Endothelial cell of umbilical vein (primary cell): ENCODE measurements around the gene SLC12A4. TPM values are rescaled to one million over a fixed set of nuclear protein-coding genes. Genes with fewer than 3 reads are reported as not detected.

Experiments
- BruUV-seq: library from RNA; stranded (reverse); fragments of 400-500 nt; replicated peaks from 2 replicates; lab custom pipeline; 2021; lab: Mats Ljungman, UMichigan
- CTCF ChIA-PET: fragments of 300-600, 350-600 bp; sonication (Branson Sonifier 250); formaldehyde crosslinking; loops from one replicate; lab custom pipeline; 2021; ENCODE audit warnings: antibody characterized with exemption, inconsistent platforms; lab: Charles Lee
- POLR2A ChIA-PET: fragments of 300-600, 350-600 bp; sonication (Branson Sonifier 250); formaldehyde crosslinking; loops from one replicate; lab custom pipeline; 2021; ENCODE audit warnings: antibody characterized with exemption, inconsistent platforms; lab: Charles Lee
- DNase-seq: peaks from one replicate; pipeline ENCODE4 v3.0.0-alpha.2; 2011; ENCODE audit warnings: low read depth, low spot score
- FAIRE-seq: peaks from 2 replicates; lab custom pipeline; 2011; peaks lifted over from hg19 to GRCh38; lab: Jason Lieb, UNC
- H2AFZ ChIP-seq: 2 replicates; pipeline ENCODE4 v1.6.0; 2012; ENCODE audit warnings: low read depth, low read length, control low read depth, inconsistent platforms
- H3K27ac ChIP-seq: 2 replicates; pipeline ENCODE4 v1.5.1; 2011; ENCODE audit warnings: low read depth, mild to moderate bottlenecking, control low read depth, low read length, moderate library complexity; ENCODE audit not compliant: insufficient read depth
- H3K27me3 ChIP-seq, 2 experiments: 2 replicates each; pipeline versions ENCODE4 v1.6.0 to v1.6.1; 2011; ENCODE audit warnings: low read length in 2 of 2, mixed read lengths in 1 of 2; ENCODE audit not compliant: control insufficient read depth in 2 of 2, insufficient read depth in 2 of 2
- H3K36me3 ChIP-seq, 2 experiments: 2 replicates in 1 of 2; 3 replicates in 1 of 2; pipeline ENCODE4 v1.5.1; 2011; ENCODE audit warnings: low read length in 2 of 2, mild to moderate bottlenecking in 1 of 2, moderate library complexity in 1 of 2; ENCODE audit not compliant: control insufficient read depth in 2 of 2, insufficient read depth in 2 of 2; ENCODE audit errors: extremely low read depth in 1 of 2
- H3K4me1 ChIP-seq: 3 replicates; pipeline ENCODE4 v1.5.1; 2011; ENCODE audit warnings: mild to moderate bottlenecking, low read length; ENCODE audit not compliant: control insufficient read depth, insufficient read depth; ENCODE audit errors: extremely low read depth
- H3K4me2 ChIP-seq: 2 replicates; pipeline ENCODE4 v1.6.1; 2011; ENCODE audit warnings: low read length, control low read depth, mixed read lengths; ENCODE audit not compliant: insufficient read depth
- H3K4me3 ChIP-seq, 3 experiments: fragments of 200-600 bp in 1 of 3; sonication (generic), shearing (Covaris generic) in 1 of 3; replicated peaks in 1 of 3; 2 replicates each; pipeline ENCODE4 v1.5.1; 2011 to 2016; ENCODE audit warnings: control low read depth in 3 of 3, low read length in 3 of 3, mild to moderate bottlenecking in 2 of 3, inconsistent platforms in 1 of 3, low read depth in 1 of 3, moderate library complexity in 1 of 3; ENCODE audit not compliant: insufficient read depth in 1 of 3
- H3K79me2 ChIP-seq: 2 replicates; pipeline ENCODE4 v1.6.0; 2012; ENCODE audit warnings: low read length, inconsistent platforms; ENCODE audit not compliant: control insufficient read depth, insufficient read depth
- H3K9ac ChIP-seq: replicated peaks from 2 replicates; pipeline ENCODE3; 2011; ENCODE audit warnings: low read length, control low read depth; ENCODE audit not compliant: insufficient read depth; ENCODE audit errors: extremely low read depth
- H3K9me1 ChIP-seq: replicated peaks from 3 replicates; pipeline ENCODE4 v1.6.0; 2011; ENCODE audit warnings: mild to moderate bottlenecking, low read length; ENCODE audit not compliant: control insufficient read depth, insufficient read depth; ENCODE audit errors: extremely low read depth
- H3K9me3 ChIP-seq: replicated peaks from 2 replicates; pipeline ENCODE4 v1.5.1; 2012; ENCODE audit warnings: low read length, inconsistent platforms; ENCODE audit not compliant: control insufficient read depth, insufficient read depth
- H4K20me1 ChIP-seq: replicated peaks from 2 replicates; pipeline ENCODE3; 2011; ENCODE audit warnings: mild to moderate bottlenecking, low read length; ENCODE audit not compliant: control insufficient read depth, insufficient read depth; ENCODE audit errors: extremely low read depth
- CTCF ChIP-seq, 2 donors: IDR thresholded peaks; 1 replicate in 1 of 2; 2 replicates in 1 of 2; pipeline ENCODE4 v1.5.1; 2011; ENCODE audit warnings: low read length in 2 of 2, mild to moderate bottlenecking in 2 of 2, moderate library complexity in 2 of 2, control low read depth in 1 of 2, inconsistent platforms in 1 of 2, low read depth in 1 of 2; ENCODE audit not compliant: insufficient read depth in 1 of 2; ENCODE audit errors: extremely low read depth in 1 of 2
- EZH2 ChIP-seq: IDR thresholded peaks from 2 replicates; pipeline ENCODE4 v1.6.1; 2012; ENCODE audit warnings: borderline replicate concordance, low read depth, mild to moderate bottlenecking, moderate library complexity, low read length, inconsistent platforms; ENCODE audit not compliant: severe bottlenecking
- FOS ChIP-seq: IDR thresholded peaks from 2 replicates; pipeline ENCODE4 v1.6.1; 2011; ENCODE audit warnings: mild to moderate bottlenecking, low read length, moderate library complexity, borderline replicate concordance; ENCODE audit not compliant: insufficient read depth
- GATA2 ChIP-seq: IDR thresholded peaks from 2 replicates; pipeline ENCODE4 v1.7.0; 2011; ENCODE audit warnings: low read depth, mild to moderate bottlenecking, moderate library complexity, mixed read lengths, low read length; ENCODE audit not compliant: insufficient read length, insufficient read depth
- JUN ChIP-seq: IDR thresholded peaks from 2 replicates; pipeline ENCODE4 v1.6.1; 2011; ENCODE audit warnings: borderline replicate concordance, low read depth; ENCODE audit not compliant: insufficient read length, insufficient read depth
- MAX ChIP-seq: IDR thresholded peaks from 2 replicates; pipeline ENCODE4 v1.6.1; 2011; ENCODE audit not compliant: insufficient read depth, insufficient read length
- MYC ChIP-seq: IDR thresholded peaks from one replicate; pipeline ENCODE4 v1.6.1; 2011; ENCODE audit warnings: mild to moderate bottlenecking, low read depth, low read length
- POLR2A ChIP-seq: IDR thresholded peaks from 2 replicates; pipeline ENCODE4 v1.6.1; 2012; ENCODE audit warnings: low read depth, mild to moderate bottlenecking, control low read depth, low read length
- POLR2AphosphoS5 ChIP-seq: IDR thresholded peaks from 2 replicates; pipeline ENCODE4 v1.6.1; 2012; ENCODE audit warnings: low read depth, mild to moderate bottlenecking, control low read depth, low read length, moderate library complexity; ENCODE audit not compliant: insufficient read depth
- dilution Hi-C: fragments of 300-500 bp; cut with MboI; formaldehyde crosslinking; loops from one replicate; pipeline ENCODE4 v1.15.0; 2019; ENCODE audit warnings: low sequenced_read_pairs; ENCODE audit not compliant: extremely low pct_ligation_motif_present
- intact Hi-C: fragments of 100-400 bp; cut with micrococcal nuclease; formaldehyde crosslinking; loops from one replicate; pipeline ENCODE4 v1.10.0; 2022
- polyA plus RNA-seq, 4 experiments: library from polyadenylated mRNA; depleted of rRNA in 3 of 4; stranded (reverse) in 3 of 4; unstranded in 1 of 4; fragments of >200 nt; gene quantifications; 2 replicates each; pipeline versions ENCODE4 v1.2.1 to v1.2.3, GENCODE V29; 2011 to 2012; ENCODE audit warnings: missing spikeins in 1 of 4
- total RNA-seq: library from RNA; stranded (reverse); gene quantifications from 2 replicates; pipeline ENCODE4 v1.2.3, GENCODE V29; 2021

SLC12A4 gene
- total and polyA plus RNA-seq, 2 donors (not counting 3 experiments of a cell fraction or from before 2014, with no cell fraction given), result 110 to 114 TPM

GRCh38 chr16:67923414-67924116 lies 44.9 kb downstream of the SLC12A4 start:
- no TSS peak for BruUV-seq
- Histone ChIP-seq H3K27me3 (no peaks in the 10 kb centered on the region), H3K79me2 (no peaks in the 10 kb centered on the region), H3K9ac (no peak overlapping the region), H3K4me2 (no peak overlapping the region), H2AFZ (no peak overlapping the region), H3K27ac (no peak overlapping the region), H3K4me1 (peaks cover 10% of the 10 kb centered on the region), H4K20me1 (no peaks in the 10 kb centered on the region), H3K36me3 (peaks cover 0 to 28% of the 10 kb centered on the region in 2 experiments), H3K9me1 (no peaks in the 10 kb centered on the region), H3K9me3 (no peaks in the 10 kb centered on the region), H3K4me3 (no peak overlapping the region)
- FAIRE-seq, result no peak
- TF ChIP-seq GATA2 (no peak), CTCF (IDR thresholded peaks at IDR 0.05; ENCODE audit: extremely low read depth in 1 of 2, insufficient read depth in 1 of 2, low read depth in 1 of 2, low read length in 2 of 2) (no peak), MAX (no peak), MYC (no peak), FOS (no peak), POLR2AphosphoS5 (no peak), POLR2A (no peak), EZH2 (no peak), JUN (no peak)
- POLR2A ChIA-PET, result no interaction called here
- dilution Hi-C loops, result loop anchor here (25.0 kb wide), 1 partner anchor 236 kb away; no protein-coding TSS in a partner anchor
- intact Hi-C loops, result loop anchor here (10.0 kb wide), 1 partner anchor 399 kb away; the partner anchor contains the start of gene RIPOR1
- CTCF ChIA-PET, result interaction anchor here (0.7 to 1.6 kb wide), 3 partner anchors 40 to 107 kb away, joined by 3 to 8 read pairs (median 3); partner anchors contain the start of gene NRN1L
- DNase-seq, result no peak
